ENCODE measurements around the gene ERN2. TPM values are rescaled to one million over a fixed set of nuclear protein-coding genes. Genes with fewer than 3 reads are reported as not detected.

ERN2 gene
- total and polyA plus RNA-seq, 2 of the 13 experiments (the other 11 are each of a cell fraction or from before 2014, with no cell fraction given) = 2.2 to 3.5 TPM

GRCh38 chr16:23694644-23695373 is 18.2 kb downstream of the ERN2 start (continued):
- TF ChIP-seq ATF6 (CRISPR knock-in tag; conservative IDR thresholded peaks at IDR 0.05) (no peak), ZNF550 (CRISPR knock-in tag; IDR thresholded peaks at IDR 0.05; ENCODE audit: borderline replicate concordance) (no peak), NFE2L1 (CRISPR knock-in tag; IDR thresholded peaks at IDR 0.05; ENCODE audit: borderline replicate concordance) (no peak), RAD51 (IDR thresholded peaks at IDR 0.05; ENCODE audit: borderline replicate concordance) (no peak), ZNF660 (CRISPR knock-in tag; IDR thresholded peaks at IDR 0.05; ENCODE audit: borderline replicate concordance, low read depth) (no peak), ZNF790 (CRISPR knock-in tag; IDR thresholded peaks at IDR 0.05; ENCODE audit: borderline replicate concordance) (0 out of 2 replicates have a peak, but pooled peaks have one; percentile 46), MEF2D (CRISPR knock-in tag; IDR thresholded peaks at IDR 0.05) (no peak), IKZF4 (CRISPR knock-in tag; IDR thresholded peaks at IDR 0.05; ENCODE audit: borderline replicate concordance, low read depth, not compliant biosample characterization) (no peak), BATF2 (CRISPR knock-in tag; IDR thresholded peaks at IDR 0.05) (0 out of 2 replicates have a peak, but pooled peaks have one; percentile 17), TFAP4 (IDR thresholded peaks at IDR 0.05; ENCODE audit: borderline replicate concordance, low read depth) (peak; percentile 95), SPEN (CRISPR knock-in tag; IDR thresholded peaks at IDR 0.05; ENCODE audit: low read depth) (peak; percentile 79), LBX2 (CRISPR knock-in tag; IDR thresholded peaks at IDR 0.05; ENCODE audit: borderline replicate concordance) (no peak; the same call in 1 of the 2 replicates), NCOA1 (CRISPR knock-in tag; IDR thresholded peaks at IDR 0.05) (no peak), ZMYM4 (CRISPR knock-in tag; IDR thresholded peaks at IDR 0.05) (0 out of 2 replicates have a peak, but pooled peaks have one; percentile 33), FOXC1 (CRISPR knock-in tag; IDR thresholded peaks at IDR 0.05; ENCODE audit: borderline replicate concordance) (no peak), ZNF713 (CRISPR knock-in tag; IDR thresholded peaks at IDR 0.05) (no peak), NFYC (CRISPR knock-in tag; IDR thresholded peaks at IDR 0.05) (no peak)
- TF ChIP-seq, protein P1, sequence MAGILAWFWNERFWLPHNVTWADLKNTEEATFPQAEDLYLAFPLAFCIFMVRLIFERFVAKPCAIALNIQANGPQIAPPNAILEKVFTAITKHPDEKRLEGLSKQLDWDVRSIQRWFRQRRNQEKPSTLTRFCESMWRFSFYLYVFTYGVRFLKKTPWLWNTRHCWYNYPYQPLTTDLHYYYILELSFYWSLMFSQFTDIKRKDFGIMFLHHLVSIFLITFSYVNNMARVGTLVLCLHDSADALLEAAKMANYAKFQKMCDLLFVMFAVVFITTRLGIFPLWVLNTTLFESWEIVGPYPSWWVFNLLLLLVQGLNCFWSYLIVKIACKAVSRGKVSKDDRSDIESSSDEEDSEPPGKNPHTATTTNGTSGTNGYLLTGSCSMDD (CRISPR knock-in tag; IDR thresholded peaks at IDR 0.05) = no peak
- TF ChIP-seq, protein P2, sequence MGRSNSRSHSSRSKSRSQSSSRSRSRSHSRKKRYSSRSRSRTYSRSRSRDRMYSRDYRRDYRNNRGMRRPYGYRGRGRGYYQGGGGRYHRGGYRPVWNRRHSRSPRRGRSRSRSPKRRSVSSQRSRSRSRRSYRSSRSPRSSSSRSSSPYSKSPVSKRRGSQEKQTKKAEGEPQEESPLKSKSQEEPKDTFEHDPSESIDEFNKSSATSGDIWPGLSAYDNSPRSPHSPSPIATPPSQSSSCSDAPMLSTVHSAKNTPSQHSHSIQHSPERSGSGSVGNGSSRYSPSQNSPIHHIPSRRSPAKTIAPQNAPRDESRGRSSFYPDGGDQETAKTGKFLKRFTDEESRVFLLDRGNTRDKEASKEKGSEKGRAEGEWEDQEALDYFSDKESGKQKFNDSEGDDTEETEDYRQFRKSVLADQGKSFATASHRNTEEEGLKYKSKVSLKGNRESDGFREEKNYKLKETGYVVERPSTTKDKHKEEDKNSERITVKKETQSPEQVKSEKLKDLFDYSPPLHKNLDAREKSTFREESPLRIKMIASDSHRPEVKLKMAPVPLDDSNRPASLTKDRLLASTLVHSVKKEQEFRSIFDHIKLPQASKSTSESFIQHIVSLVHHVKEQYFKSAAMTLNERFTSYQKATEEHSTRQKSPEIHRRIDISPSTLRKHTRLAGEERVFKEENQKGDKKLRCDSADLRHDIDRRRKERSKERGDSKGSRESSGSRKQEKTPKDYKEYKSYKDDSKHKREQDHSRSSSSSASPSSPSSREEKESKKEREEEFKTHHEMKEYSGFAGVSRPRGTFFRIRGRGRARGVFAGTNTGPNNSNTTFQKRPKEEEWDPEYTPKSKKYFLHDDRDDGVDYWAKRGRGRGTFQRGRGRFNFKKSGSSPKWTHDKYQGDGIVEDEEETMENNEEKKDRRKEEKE (IDR thresholded peaks at IDR 0.05) = no peak
- TF ChIP-seq, protein P3, sequence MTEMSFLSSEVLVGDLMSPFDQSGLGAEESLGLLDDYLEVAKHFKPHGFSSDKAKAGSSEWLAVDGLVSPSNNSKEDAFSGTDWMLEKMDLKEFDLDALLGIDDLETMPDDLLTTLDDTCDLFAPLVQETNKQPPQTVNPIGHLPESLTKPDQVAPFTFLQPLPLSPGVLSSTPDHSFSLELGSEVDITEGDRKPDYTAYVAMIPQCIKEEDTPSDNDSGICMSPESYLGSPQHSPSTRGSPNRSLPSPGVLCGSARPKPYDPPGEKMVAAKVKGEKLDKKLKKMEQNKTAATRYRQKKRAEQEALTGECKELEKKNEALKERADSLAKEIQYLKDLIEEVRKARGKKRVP (CRISPR knock-in tag; IDR thresholded peaks at IDR 0.05) = no peak

All from HepG2 (cell line).